ENCODE data around the gene CLEC16A.

- TF ChIP-seq USF1 (IDR thresholded peaks at IDR 0.05) (no peak), TAF1 (IDR thresholded peaks at IDR 0.05; ENCODE audit: low read depth) (no peak), CREB1 (IDR thresholded peaks at IDR 0.05; ENCODE audit: low read depth) (no peak), EP300 (IDR thresholded peaks at IDR 0.05; ENCODE audit: borderline replicate concordance) (no peak), FOXM1 (IDR thresholded peaks at IDR 0.05; ENCODE audit: borderline replicate concordance, low read depth) (no peak), TEAD4 (IDR thresholded peaks at IDR 0.05) (no peak), ZBTB7A (IDR thresholded peaks at IDR 0.05; ENCODE audit: low read depth) (no peak), TCF12 (IDR thresholded peaks at IDR 0.05; ENCODE audit: low read depth) (no peak), REST (IDR thresholded peaks at IDR 0.05; ENCODE audit: low read depth) (no peak), RAD21 (IDR thresholded peaks at IDR 0.05; ENCODE audit: low read depth) (no peak), EGR1 (IDR thresholded peaks at IDR 0.05) (no peak)
Measured at GRCh38 chr16:11084484-11084875, 140.1 kb downstream of the CLEC16A start.
